K562 (cell line): Measurements from ENCODE around the gene ETV2. TPM values are rescaled to one million over a fixed set of nuclear protein-coding genes. Genes with fewer than 3 reads are reported as not detected.
A peak's percentile ranks its signal among the peaks of the same experiment; 100 is the strongest.

Experiments
- CBFA2T2 ChIP-seq: fragments of 450-650 bp; conservative IDR thresholded peaks from 2 replicates; pipeline ENCODE4 v1.6.1; 2017; ENCODE audit warnings: mild to moderate bottlenecking
- CBX8 ChIP-seq: fragments of 200-600 bp; sonication (generic); IDR thresholded peaks from 2 replicates; pipeline ENCODE4 v1.6.1; 2012; ENCODE audit warnings: borderline replicate concordance, mixed run types, low read depth, mild to moderate bottlenecking, moderate library complexity, mixed read lengths, low read length, control low read depth, inconsistent platforms; ENCODE audit not compliant: poor library complexity, severe bottlenecking; ENCODE audit errors: extremely low read depth
- CREB3L1 ChIP-seq: fragments of 450-650 bp; IDR thresholded peaks from 2 replicates; pipeline ENCODE4 v1.6.1; 2014; ENCODE audit warnings: low read depth, mild to moderate bottlenecking, moderate library complexity, borderline replicate concordance
- CREB5 ChIP-seq: fragments of 250-450 bp; sonication (Bioruptor Pico); IDR thresholded peaks from 2 replicates; pipeline ENCODE4 v1.5.0; 2020; ENCODE audit warnings: mild to moderate bottlenecking
- ELK1 ChIP-seq: sonication (generic); formaldehyde crosslinking; IDR thresholded peaks from 2 replicates; pipeline ENCODE4 v1.8.1; 2022; ENCODE audit warnings: missing genetic modification reagents
- HIVEP1 ChIP-seq: fragments of 250-450 bp; sonication (Bioruptor Pico); IDR thresholded peaks from 2 replicates; pipeline ENCODE4 v1.4.0; 2020; ENCODE audit warnings: mild to moderate bottlenecking
- ILF3 ChIP-seq: fragments of 450-650 bp; IDR thresholded peaks from 2 replicates; pipeline ENCODE4 v1.6.1; 2018; ENCODE audit warnings: antibody characterized with exemption, mild to moderate bottlenecking, moderate library complexity, borderline replicate concordance
- KAT8 ChIP-seq: fragments of 450-650 bp; IDR thresholded peaks from 2 replicates; pipeline ENCODE4 v1.6.1; 2016; ENCODE audit warnings: low read depth, mild to moderate bottlenecking
- KLF6 ChIP-seq: fragments of 250-450 bp; sonication (Bioruptor Pico); IDR thresholded peaks from 2 replicates; pipeline ENCODE4 v1.4.0; 2020; ENCODE audit warnings: mild to moderate bottlenecking, moderate library complexity, borderline replicate concordance
- MAFK ChIP-seq: IDR thresholded peaks from 2 replicates; pipeline ENCODE4 v1.6.1; 2011; ENCODE audit warnings: low read length, improper control_type of control experiment
- RFX7 ChIP-seq: fragments of 250-450 bp; sonication (Bioruptor Pico); IDR thresholded peaks from 2 replicates; pipeline ENCODE4 v1.5.1; 2021; ENCODE audit warnings: mild to moderate bottlenecking
- SETDB1 ChIP-seq: IDR thresholded peaks from one replicate; pipeline ENCODE4 v1.6.1; 2012; ENCODE audit warnings: low read length, control low read depth, inconsistent platforms
- TAF9B ChIP-seq: fragments of 450-650 bp; IDR thresholded peaks from 2 replicates; pipeline ENCODE4 v1.6.1; 2018; ENCODE audit warnings: mild to moderate bottlenecking; ENCODE audit not compliant: partially characterized antibody
- TBL1XR1 ChIP-seq, 2 experiments: IDR thresholded peaks; 2 replicates each; pipeline ENCODE4 v1.6.1; 2012; ENCODE audit warnings: improper control_type of control experiment in 2 of 2, low read length in 2 of 2, mild to moderate bottlenecking in 1 of 2
- TCFL5 ChIP-seq: fragments of 250-450 bp; sonication (Bioruptor Pico); conservative IDR thresholded peaks from 2 replicates; pipeline ENCODE4 v1.6.1; 2021; ENCODE audit warnings: mild to moderate bottlenecking, moderate library complexity, matching md5 sums
- TRIM28 ChIP-seq: fragments of 450-650 bp; IDR thresholded peaks from 2 replicates; pipeline ENCODE4 v1.6.1; 2017
- TSHZ1 ChIP-seq: fragments of 250-450 bp; sonication (Bioruptor Pico); IDR thresholded peaks from 2 replicates; pipeline ENCODE4 v1.4.0; 2020; ENCODE audit warnings: mild to moderate bottlenecking, moderate library complexity
- ZNF431 ChIP-seq: sonication (generic); formaldehyde crosslinking; IDR thresholded peaks from 2 replicates; pipeline ENCODE4 v1.8.0; 2022; ENCODE audit warnings: mild to moderate bottlenecking, missing genetic modification reagents
- ZNF511 ChIP-seq: sonication (generic); formaldehyde crosslinking; IDR thresholded peaks from 2 replicates; pipeline ENCODE4 v1.8.0; 2022; ENCODE audit warnings: mild to moderate bottlenecking, missing genetic modification reagents
- ZNF707 ChIP-seq: fragments of 250-450 bp; sonication (Bioruptor Pico); conservative IDR thresholded peaks from 2 replicates; pipeline ENCODE4 v1.8.0; 2022; ENCODE audit warnings: inconsistent platforms, mild to moderate bottlenecking, moderate library complexity
- polyA plus RNA-seq, 8 experiments: library from polyadenylated mRNA; depleted of rRNA in 4 of 8; stranded (reverse) in 5 of 8; unstranded in 3 of 8; fragments of >200 nt; fragmentation: Nextera tagmentation in 2 of 8; fragmentation: Illumina TruSeq in 1 of 8; extraction: Ambion mirVana in 2 of 8; extraction: Trizol in 1 of 8; gene quantifications; 2 replicates each; pipeline versions ENCODE4 v1.2.1 to v1.2.3, GENCODE V29; 2011 to 2014; ENCODE audit warnings: inconsistent platforms in 1 of 8, missing spikeins in 1 of 8
- total RNA-seq, 7 experiments: library from RNA; depleted of rRNA in 6 of 7; stranded (reverse); fragments of >200 nt in 6 of 7; fragmentation: Illumina TruSeq in 2 of 7; extraction: Trizol in 2 of 7; gene quantifications; 2 replicates each; pipeline versions ENCODE4 v1.2.1 to v1.2.3, GENCODE V29; 2011 to 2021; ENCODE audit warnings: low replicate concordance in 1 of 7

Gene ETV2
- total and polyA plus RNA-seq, 9 of the 15 experiments (the other 6 are each of a cell fraction or from before 2014, with no cell fraction given), result 0.11 to 3.7 (median 0.55) TPM

GRCh38 chr19:35612559-35613321 lies 28.8 kb upstream of the ETV2 start, which contains the start of gene HAUS5 (continued):
- TF ChIP-seq ILF3, result no peak
- no peak for TF ChIP-seq ZNF431 (CRISPR knock-in tag)
- TF ChIP-seq TSHZ1 (CRISPR knock-in tag), result peak; percentile 37; the same call in 1 of the 2 replicates
- no peak; the same call in 1 of the 2 replicates for TF ChIP-seq CREB5 (CRISPR knock-in tag)
- TF ChIP-seq ZNF707 (CRISPR knock-in tag), result 0 out of 2 replicates have a peak, but pooled peaks have one; percentile 30
- TF ChIP-seq TAF9B, result peak; percentile 68
- TF ChIP-seq KLF6 (CRISPR knock-in tag), result peak; percentile 76; the same call in 1 of the 2 replicates
- TF ChIP-seq ZNF511 (CRISPR knock-in tag), result no peak
- TF ChIP-seq SETDB1, result no peak
- no peak for TF ChIP-seq CBFA2T2
- TF ChIP-seq TBL1XR1 (IDR thresholded peaks at IDR 0.05; ENCODE audit: low read length in 2 of 2), result peak in 1 of 2 experiments; percentile 100; a peak in 2 of 4 replicates
- no peak for TF ChIP-seq ELK1 (CRISPR knock-in tag)
- no peak for TF ChIP-seq MAFK
- TF ChIP-seq KAT8, result no peak
- no peak for TF ChIP-seq CBX8
- no peak for TF ChIP-seq RFX7
- no peak for TF ChIP-seq TCFL5 (CRISPR knock-in tag)
- TF ChIP-seq HIVEP1, result peak; percentile 86; the same call in 1 of the 2 replicates
- TF ChIP-seq CREB3L1, result no peak
- TF ChIP-seq TRIM28, result no peak
